Measurements from ENCODE around the gene MYO1F. TPM values are rescaled to one million over a fixed set of nuclear protein-coding genes. Genes with fewer than 3 reads are reported as not detected.

The MYO1F gene
- total RNA-seq, 1 donor from 2014 or later, result 0.69 TPM

- no peak overlapping the region for H3K27ac Mint-ChIP-seq
- peaks cover 38% of the 10 kb centered on the region for H3K36me3 Mint-ChIP-seq
- DNase-seq (ENCODE audit: low spot score in 2 of 2, unreplicated experiment in 2 of 2), result no peak
- TF ChIP-seq, protein P1, sequence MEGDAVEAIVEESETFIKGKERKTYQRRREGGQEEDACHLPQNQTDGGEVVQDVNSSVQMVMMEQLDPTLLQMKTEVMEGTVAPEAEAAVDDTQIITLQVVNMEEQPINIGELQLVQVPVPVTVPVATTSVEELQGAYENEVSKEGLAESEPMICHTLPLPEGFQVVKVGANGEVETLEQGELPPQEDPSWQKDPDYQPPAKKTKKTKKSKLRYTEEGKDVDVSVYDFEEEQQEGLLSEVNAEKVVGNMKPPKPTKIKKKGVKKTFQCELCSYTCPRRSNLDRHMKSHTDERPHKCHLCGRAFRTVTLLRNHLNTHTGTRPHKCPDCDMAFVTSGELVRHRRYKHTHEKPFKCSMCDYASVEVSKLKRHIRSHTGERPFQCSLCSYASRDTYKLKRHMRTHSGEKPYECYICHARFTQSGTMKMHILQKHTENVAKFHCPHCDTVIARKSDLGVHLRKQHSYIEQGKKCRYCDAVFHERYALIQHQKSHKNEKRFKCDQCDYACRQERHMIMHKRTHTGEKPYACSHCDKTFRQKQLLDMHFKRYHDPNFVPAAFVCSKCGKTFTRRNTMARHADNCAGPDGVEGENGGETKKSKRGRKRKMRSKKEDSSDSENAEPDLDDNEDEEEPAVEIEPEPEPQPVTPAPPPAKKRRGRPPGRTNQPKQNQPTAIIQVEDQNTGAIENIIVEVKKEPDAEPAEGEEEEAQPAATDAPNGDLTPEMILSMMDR (IDR thresholded peaks at IDR 0.05; ENCODE audit: unreplicated experiment), result no peak
- no peak overlapping the region for H3K4me3 Mint-ChIP-seq
- no peaks in the 10 kb centered on the region for H3K9me3 Mint-ChIP-seq
- H3K4me1 Mint-ChIP-seq, result no peaks in the 10 kb centered on the region
- no peaks in the 10 kb centered on the region for H3K27me3 Mint-ChIP-seq (ENCODE audit: low read depth)
Observed at GRCh38 chr19:8485561-8486371, 91.5 kb downstream of the MYO1F start.

DNA sequence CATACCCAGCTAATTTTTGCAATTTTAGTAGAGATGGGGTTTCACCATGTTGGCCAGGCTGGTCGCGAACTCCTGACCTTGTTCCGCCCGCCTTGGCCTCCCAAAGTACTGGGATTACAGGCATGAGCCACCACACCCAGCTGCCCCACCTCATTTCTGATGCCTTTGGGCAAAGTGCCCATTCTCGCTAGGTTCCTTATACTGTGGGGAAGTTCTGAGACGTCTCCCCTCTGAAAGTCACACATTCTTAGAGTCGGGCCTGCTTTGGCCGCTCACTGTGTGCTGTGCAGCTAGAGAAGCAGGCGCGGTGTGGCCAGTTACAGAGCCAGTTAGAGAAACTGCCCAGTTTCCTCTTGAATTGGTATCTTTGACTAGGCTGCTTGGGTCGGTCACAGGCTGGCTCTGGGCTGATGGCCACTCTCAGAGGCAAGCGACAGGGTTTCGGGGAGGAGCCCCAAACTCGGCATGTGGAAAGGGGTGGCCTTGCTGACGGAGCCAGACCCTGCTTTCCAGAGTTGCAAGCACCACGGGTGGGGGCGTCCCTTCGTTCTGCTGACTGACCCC is 92.8 kb downstream of the MYO1F start:
- DNase-seq (ENCODE audit: low spot score in 2 of 2, unreplicated experiment in 2 of 2), result no peak
- Mint-ChIP-seq H3K4me3 (no peak overlapping the region), H3K36me3 (peaks cover 38% of the 10 kb centered on the region), H3K4me1 (no peaks in the 10 kb centered on the region), H3K27me3 (ENCODE audit: low read depth) (no peaks in the 10 kb centered on the region), H3K9me3 (no peaks in the 10 kb centered on the region), H3K27ac (no peak overlapping the region)
- TF ChIP-seq, protein P1 (IDR thresholded peaks at IDR 0.05; ENCODE audit: unreplicated experiment), result no peak

GRCh38 chr19:8483165-8483564 is 94.1 kb downstream of the MYO1F start:
- Mint-ChIP-seq H3K4me3 (no peak overlapping the region), H3K27ac (no peak overlapping the region), H3K9me3 (no peaks in the 10 kb centered on the region), H3K36me3 (peaks cover 33% of the 10 kb centered on the region), H3K27me3 (ENCODE audit: low read depth) (no peaks in the 10 kb centered on the region), H3K4me1 (no peaks in the 10 kb centered on the region)
- TF ChIP-seq, protein P1 (IDR thresholded peaks at IDR 0.05; ENCODE audit: unreplicated experiment), result no peak
- no peak for DNase-seq (ENCODE audit: low spot score in 2 of 2, unreplicated experiment in 2 of 2)

DNA sequence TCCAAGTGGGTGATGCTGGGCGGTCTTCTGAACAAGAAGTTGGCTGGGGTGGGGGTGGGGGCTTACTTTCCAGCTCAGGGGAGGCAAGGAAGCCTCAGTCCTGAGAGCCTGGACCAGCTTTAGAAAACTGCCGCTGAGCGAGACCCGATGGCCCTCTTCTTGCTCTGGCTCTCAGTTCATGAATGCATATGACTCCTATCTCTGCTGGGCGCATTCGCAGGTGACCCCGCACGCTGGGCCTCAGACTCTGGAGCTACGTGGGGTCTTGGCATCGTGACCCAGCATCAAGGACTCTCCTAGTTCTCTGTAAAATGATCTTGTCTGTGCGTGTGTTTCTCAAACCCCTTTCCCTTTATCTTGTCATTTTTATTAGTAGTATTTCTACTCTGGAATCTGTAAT is 94.5 kb downstream of the MYO1F start:
- Mint-ChIP-seq H3K4me1 (no peaks in the 10 kb centered on the region), H3K4me3 (no peak overlapping the region), H3K27ac (no peak overlapping the region), H3K9me3 (no peaks in the 10 kb centered on the region), H3K27me3 (ENCODE audit: low read depth) (no peaks in the 10 kb centered on the region), H3K36me3 (peaks cover 30% of the 10 kb centered on the region)
- DNase-seq (ENCODE audit: low spot score in 2 of 2, unreplicated experiment in 2 of 2), result no peak
- TF ChIP-seq, protein P1 (IDR thresholded peaks at IDR 0.05; ENCODE audit: unreplicated experiment), result no peak

DNA sequence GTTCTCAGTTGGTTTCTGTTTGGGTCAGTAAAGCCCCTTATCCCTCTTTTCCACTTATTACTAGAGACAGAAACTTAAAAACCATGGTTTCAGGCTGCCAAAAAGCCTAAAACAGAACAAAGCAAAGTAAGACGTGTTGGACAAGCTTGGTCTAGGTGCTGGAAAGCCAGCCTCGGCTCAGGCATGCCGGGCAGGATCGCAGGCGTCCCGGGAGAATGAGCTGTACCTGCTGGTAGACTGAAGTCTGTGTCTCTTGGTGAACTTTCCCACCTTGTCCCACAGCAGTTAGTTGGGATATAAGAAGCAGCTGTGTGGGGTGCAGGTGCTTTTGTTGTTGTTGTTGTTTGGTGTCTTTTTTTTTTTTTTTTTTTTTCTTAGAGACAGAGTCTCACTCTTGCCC is 95.6 kb downstream of the MYO1F start:
- H3K27ac Mint-ChIP-seq, result peak overlapping the region; percentile 19
- H3K36me3 Mint-ChIP-seq, result peaks cover 21% of the 10 kb centered on the region
- TF ChIP-seq, protein P1 (IDR thresholded peaks at IDR 0.05; ENCODE audit: unreplicated experiment), result no peak
- no peaks in the 10 kb centered on the region for H3K9me3 Mint-ChIP-seq
- no peak overlapping the region for H3K4me3 Mint-ChIP-seq
- no peaks in the 10 kb centered on the region for H3K27me3 Mint-ChIP-seq (ENCODE audit: low read depth)
- no peak for DNase-seq (ENCODE audit: low spot score in 2 of 2, unreplicated experiment in 2 of 2)
- no peaks in the 10 kb centered on the region for H3K4me1 Mint-ChIP-seq

Measured in mesothelial cell of epicardium (in vitro differentiated cells).